ENCODE measurements around the gene ECM1. TPM values are rescaled to one million over a fixed set of nuclear protein-coding genes. Genes with fewer than 3 reads are reported as not detected.

ECM1 gene
- total and polyA plus RNA-seq, 2 donors (not counting 3 experiments of a cell fraction or from before 2014, with no cell fraction given) = 7.2 to 16.6 TPM

DNA sequence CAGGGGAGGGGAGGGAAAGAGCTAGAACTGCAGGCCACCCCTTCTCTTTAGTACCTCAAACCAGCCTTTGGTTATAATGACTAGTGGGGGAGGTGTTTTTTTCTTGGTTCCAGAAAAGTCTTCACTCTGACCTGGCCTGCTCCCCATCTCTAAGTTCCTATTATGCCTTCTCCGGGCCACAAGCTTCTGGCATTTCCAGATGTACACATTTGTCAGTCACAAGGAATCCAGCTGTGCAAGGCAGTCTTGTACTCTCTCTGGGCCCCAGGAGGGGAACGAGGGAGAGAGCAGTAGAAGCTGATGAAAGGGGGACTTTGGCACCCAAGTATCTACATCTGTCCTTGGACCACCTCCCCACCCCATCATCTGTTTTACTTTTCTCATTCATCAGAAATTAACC lies 4.9 kb downstream of the ECM1 start:
- CTCF ChIA-PET = no interaction called here
- no peak overlapping the region for H3K9ac ChIP-seq (replicated peaks; ENCODE audit: extremely low read depth, insufficient read depth, low read length)
- no peak for DNase-seq (ENCODE audit: low read depth, low spot score)
- H2AFZ ChIP-seq (ENCODE audit: low read depth, low read length) = no peak overlapping the region
- H3K27me3 ChIP-seq (ENCODE audit: control insufficient read depth in 2 of 2, insufficient read depth in 2 of 2, low read length in 2 of 2) = no peaks in the 10 kb centered on the region
- no TSS peak for BruUV-seq (replicated peaks)
- H3K27ac ChIP-seq (ENCODE audit: insufficient read depth, low read depth, low read length) = no peak overlapping the region
- dilution Hi-C loops (cut with MboI; ENCODE audit: extremely low pct_ligation_motif_present, low sequenced_read_pairs) (no loop called here), intact Hi-C loops (cut with micrococcal nuclease) (no loop called here)
- no peak for TF ChIP-seq MYC (IDR thresholded peaks at IDR 0.05; ENCODE audit: low read depth, low read length)
- no peak for TF ChIP-seq JUN (IDR thresholded peaks at IDR 0.05; ENCODE audit: borderline replicate concordance, insufficient read depth, insufficient read length, low read depth)
- TF ChIP-seq POLR2A (IDR thresholded peaks at IDR 0.05; ENCODE audit: low read depth, low read length) = no peak
- no peak for TF ChIP-seq FOS (IDR thresholded peaks at IDR 0.05; ENCODE audit: borderline replicate concordance, insufficient read depth, low read length)
- TF ChIP-seq POLR2AphosphoS5 (IDR thresholded peaks at IDR 0.05; ENCODE audit: insufficient read depth, low read depth, low read length) = no peak
- TF ChIP-seq, protein P1, sequence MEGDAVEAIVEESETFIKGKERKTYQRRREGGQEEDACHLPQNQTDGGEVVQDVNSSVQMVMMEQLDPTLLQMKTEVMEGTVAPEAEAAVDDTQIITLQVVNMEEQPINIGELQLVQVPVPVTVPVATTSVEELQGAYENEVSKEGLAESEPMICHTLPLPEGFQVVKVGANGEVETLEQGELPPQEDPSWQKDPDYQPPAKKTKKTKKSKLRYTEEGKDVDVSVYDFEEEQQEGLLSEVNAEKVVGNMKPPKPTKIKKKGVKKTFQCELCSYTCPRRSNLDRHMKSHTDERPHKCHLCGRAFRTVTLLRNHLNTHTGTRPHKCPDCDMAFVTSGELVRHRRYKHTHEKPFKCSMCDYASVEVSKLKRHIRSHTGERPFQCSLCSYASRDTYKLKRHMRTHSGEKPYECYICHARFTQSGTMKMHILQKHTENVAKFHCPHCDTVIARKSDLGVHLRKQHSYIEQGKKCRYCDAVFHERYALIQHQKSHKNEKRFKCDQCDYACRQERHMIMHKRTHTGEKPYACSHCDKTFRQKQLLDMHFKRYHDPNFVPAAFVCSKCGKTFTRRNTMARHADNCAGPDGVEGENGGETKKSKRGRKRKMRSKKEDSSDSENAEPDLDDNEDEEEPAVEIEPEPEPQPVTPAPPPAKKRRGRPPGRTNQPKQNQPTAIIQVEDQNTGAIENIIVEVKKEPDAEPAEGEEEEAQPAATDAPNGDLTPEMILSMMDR (IDR thresholded peaks at IDR 0.05; ENCODE audit: extremely low read depth in 1 of 2, insufficient read depth in 1 of 2, low read depth in 1 of 2, low read length in 2 of 2) = no peak
- TF ChIP-seq GATA2 (IDR thresholded peaks at IDR 0.05; ENCODE audit: insufficient read depth, insufficient read length, low read depth, low read length) = no peak
- TF ChIP-seq, protein P2, sequence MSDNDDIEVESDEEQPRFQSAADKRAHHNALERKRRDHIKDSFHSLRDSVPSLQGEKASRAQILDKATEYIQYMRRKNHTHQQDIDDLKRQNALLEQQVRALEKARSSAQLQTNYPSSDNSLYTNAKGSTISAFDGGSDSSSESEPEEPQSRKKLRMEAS (IDR thresholded peaks at IDR 0.05; ENCODE audit: insufficient read depth, insufficient read length) = no peak
- TF ChIP-seq EZH2 (IDR thresholded peaks at IDR 0.05; ENCODE audit: borderline replicate concordance, low read depth, low read length, severe bottlenecking) = no peak
- no peak overlapping the region for H3K4me2 ChIP-seq (ENCODE audit: insufficient read depth, low read length)
- H4K20me1 ChIP-seq (replicated peaks; ENCODE audit: control insufficient read depth, extremely low read depth, insufficient read depth, low read length) = no peaks in the 10 kb centered on the region
- H3K36me3 ChIP-seq (ENCODE audit: control insufficient read depth in 2 of 2, extremely low read depth in 1 of 2, insufficient read depth in 2 of 2, low read length in 2 of 2) = no peaks in the 10 kb centered on the region
- peaks cover 12% of the 10 kb centered on the region for H3K4me1 ChIP-seq (ENCODE audit: control insufficient read depth, extremely low read depth, insufficient read depth, low read length)
- POLR2A ChIA-PET = no interaction called here
- no peak for FAIRE-seq
- H3K9me3 ChIP-seq (replicated peaks; ENCODE audit: control insufficient read depth, insufficient read depth, low read length) = no peaks in the 10 kb centered on the region
- H3K9me1 ChIP-seq (replicated peaks; ENCODE audit: control insufficient read depth, extremely low read depth, insufficient read depth, low read length) = no peaks in the 10 kb centered on the region
- no peak overlapping the region for H3K4me3 ChIP-seq (replicated peaks in 1 of 3; ENCODE audit: insufficient read depth in 1 of 3, low read depth in 1 of 3, low read length in 3 of 3)
- no peaks in the 10 kb centered on the region for H3K79me2 ChIP-seq (ENCODE audit: control insufficient read depth, insufficient read depth, low read length)
